Measurements from ENCODE around the gene NBPF3. TPM values are rescaled to one million over a fixed set of nuclear protein-coding genes. Genes with fewer than 3 reads are reported as not detected.

NBPF3 gene
- total and polyA plus RNA-seq, 2 donors (not counting 3 experiments of a cell fraction or from before 2014, with no cell fraction given): 3.3 to 6.5 TPM

- H3K9me1 ChIP-seq (replicated peaks; ENCODE audit: control insufficient read depth, extremely low read depth, insufficient read depth, low read length): no peaks in the 10 kb centered on the region
- H3K36me3 ChIP-seq (ENCODE audit: control insufficient read depth in 2 of 2, extremely low read depth in 1 of 2, insufficient read depth in 2 of 2, low read length in 2 of 2): no peaks in the 10 kb centered on the region
- no peaks in the 10 kb centered on the region for H3K79me2 ChIP-seq (ENCODE audit: control insufficient read depth, insufficient read depth, low read length)
- dilution Hi-C loops (cut with MboI; ENCODE audit: extremely low pct_ligation_motif_present, low sequenced_read_pairs) (no loop called here), intact Hi-C loops (cut with micrococcal nuclease) (no loop called here)
- H3K4me3 ChIP-seq (replicated peaks in 1 of 3; ENCODE audit: insufficient read depth in 1 of 3, low read depth in 1 of 3, low read length in 3 of 3): no peak overlapping the region
- BruUV-seq (replicated peaks): no TSS peak
- H3K9me3 ChIP-seq (replicated peaks; ENCODE audit: control insufficient read depth, insufficient read depth, low read length): no peaks in the 10 kb centered on the region
- CTCF ChIA-PET: no interaction called here
- no peaks in the 10 kb centered on the region for H4K20me1 ChIP-seq (replicated peaks; ENCODE audit: control insufficient read depth, extremely low read depth, insufficient read depth, low read length)
- peaks cover under 1 to 5% of the 10 kb centered on the region in 2 experiments for H3K27me3 ChIP-seq (ENCODE audit: control insufficient read depth in 2 of 2, insufficient read depth in 2 of 2, low read length in 2 of 2)
- no peak for TF ChIP-seq MAX (IDR thresholded peaks at IDR 0.05; ENCODE audit: insufficient read depth, insufficient read length)
- no peak for TF ChIP-seq POLR2AphosphoS5 (IDR thresholded peaks at IDR 0.05; ENCODE audit: insufficient read depth, low read depth, low read length)
- no peak for TF ChIP-seq JUN (IDR thresholded peaks at IDR 0.05; ENCODE audit: borderline replicate concordance, insufficient read depth, insufficient read length, low read depth)
- TF ChIP-seq MYC (IDR thresholded peaks at IDR 0.05; ENCODE audit: low read depth, low read length): no peak
- TF ChIP-seq FOS (IDR thresholded peaks at IDR 0.05; ENCODE audit: borderline replicate concordance, insufficient read depth, low read length): no peak
- TF ChIP-seq POLR2A (IDR thresholded peaks at IDR 0.05; ENCODE audit: low read depth, low read length): no peak
- H3K27ac ChIP-seq (ENCODE audit: insufficient read depth, low read depth, low read length): no peak overlapping the region
- H3K4me1 ChIP-seq (ENCODE audit: control insufficient read depth, extremely low read depth, insufficient read depth, low read length): no peaks in the 10 kb centered on the region
- no peak for FAIRE-seq
- H3K4me2 ChIP-seq (ENCODE audit: insufficient read depth, low read length): no peak overlapping the region
- no peak for DNase-seq (ENCODE audit: low read depth, low spot score)
- H3K9ac ChIP-seq (replicated peaks; ENCODE audit: extremely low read depth, insufficient read depth, low read length): no peak overlapping the region
- no peak overlapping the region for H2AFZ ChIP-seq (ENCODE audit: low read depth, low read length)
- POLR2A ChIA-PET: no interaction called here
Measured at GRCh38 chr1:21525340-21525717, 85.4 kb downstream of the NBPF3 start.

GRCh38 chr1:21526441-21526840 lies 86.5 kb downstream of the NBPF3 start:
- Histone ChIP-seq H3K27ac (ENCODE audit: insufficient read depth, low read depth, low read length) (no peak overlapping the region), H3K27me3 (ENCODE audit: control insufficient read depth in 2 of 2, insufficient read depth in 2 of 2, low read length in 2 of 2) (peaks cover 3 to 5% of the 10 kb centered on the region in 2 experiments), H2AFZ (ENCODE audit: low read depth, low read length) (no peak overlapping the region), H3K4me2 (ENCODE audit: insufficient read depth, low read length) (no peak overlapping the region), H3K4me1 (ENCODE audit: control insufficient read depth, extremely low read depth, insufficient read depth, low read length) (no peaks in the 10 kb centered on the region), H4K20me1 (replicated peaks; ENCODE audit: control insufficient read depth, extremely low read depth, insufficient read depth, low read length) (no peaks in the 10 kb centered on the region), H3K9me1 (replicated peaks; ENCODE audit: control insufficient read depth, extremely low read depth, insufficient read depth, low read length) (no peaks in the 10 kb centered on the region), H3K4me3 (replicated peaks in 1 of 3; ENCODE audit: insufficient read depth in 1 of 3, low read depth in 1 of 3, low read length in 3 of 3) (no peak overlapping the region), H3K79me2 (ENCODE audit: control insufficient read depth, insufficient read depth, low read length) (no peaks in the 10 kb centered on the region), H3K9ac (replicated peaks; ENCODE audit: extremely low read depth, insufficient read depth, low read length) (no peak overlapping the region), H3K9me3 (replicated peaks; ENCODE audit: control insufficient read depth, insufficient read depth, low read length) (no peaks in the 10 kb centered on the region), H3K36me3 (ENCODE audit: control insufficient read depth in 2 of 2, extremely low read depth in 1 of 2, insufficient read depth in 2 of 2, low read length in 2 of 2) (no peaks in the 10 kb centered on the region)
- dilution Hi-C loops (cut with MboI; ENCODE audit: extremely low pct_ligation_motif_present, low sequenced_read_pairs): no loop called here
- no peak for DNase-seq (ENCODE audit: low read depth, low spot score)
- intact Hi-C loops (cut with micrococcal nuclease): no loop called here
- FAIRE-seq: no peak
- BruUV-seq (replicated peaks): no TSS peak
- TF ChIP-seq MAX (IDR thresholded peaks at IDR 0.05; ENCODE audit: insufficient read depth, insufficient read length) (no peak), EZH2 (IDR thresholded peaks at IDR 0.05; ENCODE audit: borderline replicate concordance, low read depth, low read length, severe bottlenecking) (no peak), POLR2AphosphoS5 (IDR thresholded peaks at IDR 0.05; ENCODE audit: insufficient read depth, low read depth, low read length) (no peak), POLR2A (IDR thresholded peaks at IDR 0.05; ENCODE audit: low read depth, low read length) (no peak), FOS (IDR thresholded peaks at IDR 0.05; ENCODE audit: borderline replicate concordance, insufficient read depth, low read length) (no peak), JUN (IDR thresholded peaks at IDR 0.05; ENCODE audit: borderline replicate concordance, insufficient read depth, insufficient read length, low read depth) (no peak), CTCF (IDR thresholded peaks at IDR 0.05; ENCODE audit: extremely low read depth in 1 of 2, insufficient read depth in 1 of 2, low read depth in 1 of 2, low read length in 2 of 2) (no peak), MYC (IDR thresholded peaks at IDR 0.05; ENCODE audit: low read depth, low read length) (no peak), GATA2 (IDR thresholded peaks at IDR 0.05; ENCODE audit: insufficient read depth, insufficient read length, low read depth, low read length) (no peak)
- ChIA-PET POLR2A (no interaction called here), CTCF (no interaction called here)
